ENCODE measurements around the gene RTTN.

DNA sequence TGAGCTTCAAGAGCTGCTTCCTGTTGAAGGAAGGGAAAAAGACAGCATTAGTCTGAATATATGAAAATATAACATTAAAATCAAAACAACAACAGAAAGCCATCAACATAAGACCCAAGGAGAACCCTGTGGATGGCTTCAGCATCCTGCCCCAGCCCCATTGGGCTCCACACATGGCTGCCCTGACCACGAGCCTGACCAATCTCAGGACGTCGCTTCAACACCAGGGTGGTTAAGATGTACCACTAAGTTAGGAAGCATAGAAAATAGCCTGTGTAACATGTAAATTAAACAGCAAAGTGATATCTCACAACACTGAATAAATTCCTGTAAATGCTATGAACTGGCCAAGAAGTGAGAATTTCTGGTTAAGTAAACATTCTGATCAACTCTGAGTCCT is 180.7 kb downstream of the RTTN start:
- TF ChIP-seq CTCF (IDR thresholded peaks at IDR 0.05) (no peak), POLR2A (IDR thresholded peaks at IDR 0.05) (no peak)

Measured in body of pancreas (tissue), 4 donors.